ENCODE data around the gene ZNF74.

DNA sequence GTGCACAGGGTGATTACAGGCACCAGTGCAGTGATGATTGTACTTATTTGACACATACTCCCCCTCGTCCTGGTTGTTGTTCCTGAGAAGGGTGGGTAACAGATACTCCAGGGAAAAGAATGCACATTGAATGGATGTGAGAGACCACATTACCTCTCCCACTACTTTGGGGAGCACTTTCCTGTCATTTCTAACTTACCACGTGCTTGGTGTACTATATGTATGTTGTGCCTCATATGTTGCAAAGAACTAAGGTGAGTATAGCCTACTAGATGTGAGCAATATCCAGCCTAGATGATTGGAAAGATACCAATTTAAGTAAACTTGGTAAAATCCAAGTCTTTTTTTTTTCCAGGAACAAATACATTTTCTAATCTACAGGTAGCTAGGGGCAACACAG lies 58.0 kb downstream of the ZNF74 start:
- TF ChIP-seq POLR2A (IDR thresholded peaks at IDR 0.05; ENCODE audit: extremely low read depth, insufficient read length), result no peak
- TF ChIP-seq, protein P1, sequence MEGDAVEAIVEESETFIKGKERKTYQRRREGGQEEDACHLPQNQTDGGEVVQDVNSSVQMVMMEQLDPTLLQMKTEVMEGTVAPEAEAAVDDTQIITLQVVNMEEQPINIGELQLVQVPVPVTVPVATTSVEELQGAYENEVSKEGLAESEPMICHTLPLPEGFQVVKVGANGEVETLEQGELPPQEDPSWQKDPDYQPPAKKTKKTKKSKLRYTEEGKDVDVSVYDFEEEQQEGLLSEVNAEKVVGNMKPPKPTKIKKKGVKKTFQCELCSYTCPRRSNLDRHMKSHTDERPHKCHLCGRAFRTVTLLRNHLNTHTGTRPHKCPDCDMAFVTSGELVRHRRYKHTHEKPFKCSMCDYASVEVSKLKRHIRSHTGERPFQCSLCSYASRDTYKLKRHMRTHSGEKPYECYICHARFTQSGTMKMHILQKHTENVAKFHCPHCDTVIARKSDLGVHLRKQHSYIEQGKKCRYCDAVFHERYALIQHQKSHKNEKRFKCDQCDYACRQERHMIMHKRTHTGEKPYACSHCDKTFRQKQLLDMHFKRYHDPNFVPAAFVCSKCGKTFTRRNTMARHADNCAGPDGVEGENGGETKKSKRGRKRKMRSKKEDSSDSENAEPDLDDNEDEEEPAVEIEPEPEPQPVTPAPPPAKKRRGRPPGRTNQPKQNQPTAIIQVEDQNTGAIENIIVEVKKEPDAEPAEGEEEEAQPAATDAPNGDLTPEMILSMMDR (IDR thresholded peaks at IDR 0.05; ENCODE audit: low read depth, low read length), result no peak
- TF ChIP-seq, protein P2, sequence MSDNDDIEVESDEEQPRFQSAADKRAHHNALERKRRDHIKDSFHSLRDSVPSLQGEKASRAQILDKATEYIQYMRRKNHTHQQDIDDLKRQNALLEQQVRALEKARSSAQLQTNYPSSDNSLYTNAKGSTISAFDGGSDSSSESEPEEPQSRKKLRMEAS (IDR thresholded peaks at IDR 0.05; ENCODE audit: low read depth, low read length), result no peak
- no peak for TF ChIP-seq MYC (IDR thresholded peaks at IDR 0.05; ENCODE audit: low read depth, low read length)
